ENCODE measurements around the gene SOSTDC1.

The SOSTDC1 gene

DNA sequence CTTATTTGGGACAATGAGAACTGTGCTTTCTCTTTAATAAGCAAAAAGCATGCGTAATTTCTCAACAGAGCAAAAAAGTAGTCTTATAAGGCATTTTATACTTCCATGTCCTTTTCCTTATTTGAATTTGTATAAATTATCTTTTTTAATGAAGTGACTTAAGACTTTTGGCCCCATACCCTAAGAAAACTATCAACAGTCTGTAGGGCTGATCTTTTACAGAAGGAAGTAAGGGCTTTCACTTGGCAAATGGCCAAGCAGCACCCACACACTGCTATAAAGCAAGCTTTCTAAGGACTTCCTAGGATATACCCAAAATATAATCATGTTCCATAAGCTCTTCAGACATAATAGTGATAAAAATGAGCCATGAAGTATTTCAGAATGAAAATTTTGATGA, 47.6 kb downstream of the SOSTDC1 start:
- DNase-seq = no peak

DNA sequence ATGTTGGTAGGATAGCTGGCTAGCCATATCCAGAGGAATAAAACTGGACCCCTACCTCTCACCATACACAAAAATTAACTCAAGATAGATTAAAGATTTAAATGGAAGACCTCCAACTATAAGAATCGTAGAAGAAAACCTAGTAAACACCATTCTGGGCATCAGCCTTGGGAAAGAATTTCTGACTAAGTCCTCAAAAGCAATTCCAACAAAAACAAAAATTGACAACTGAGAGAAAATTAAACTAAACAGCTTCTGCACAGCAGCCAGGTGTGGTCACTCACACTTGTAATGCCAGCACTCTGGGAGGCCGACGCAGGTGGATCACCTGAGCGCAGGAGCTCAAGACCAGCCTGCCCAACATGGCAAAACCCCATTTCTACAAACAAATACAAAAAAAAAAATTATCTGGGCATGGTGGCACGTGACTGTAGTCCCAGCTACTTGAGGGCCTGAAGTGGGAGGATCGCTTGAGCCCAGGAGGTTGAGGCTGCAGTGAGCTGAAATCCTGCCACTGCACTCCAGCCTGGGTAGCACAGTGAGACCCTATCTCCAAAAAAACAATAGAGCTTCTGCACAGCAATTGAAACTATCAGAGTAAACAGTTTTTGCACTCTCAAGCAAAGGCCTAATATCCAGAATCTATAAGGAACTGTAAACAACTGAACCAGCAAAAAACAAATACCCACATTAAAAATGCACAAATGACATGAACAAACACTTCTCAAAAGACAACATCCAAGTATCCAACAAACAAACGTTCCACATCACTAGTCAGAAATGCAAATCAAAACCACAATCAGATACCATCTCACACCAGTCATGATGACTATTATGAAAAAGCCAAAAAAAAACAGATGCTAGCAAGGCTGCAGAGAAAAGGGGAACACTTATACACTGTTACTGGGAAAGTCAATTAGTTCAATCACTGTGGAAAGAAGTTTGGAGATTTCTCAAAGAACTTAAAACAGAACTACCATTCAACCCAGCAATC, 49.0 kb downstream of the SOSTDC1 start:
- no peak for DNase-seq

DNA sequence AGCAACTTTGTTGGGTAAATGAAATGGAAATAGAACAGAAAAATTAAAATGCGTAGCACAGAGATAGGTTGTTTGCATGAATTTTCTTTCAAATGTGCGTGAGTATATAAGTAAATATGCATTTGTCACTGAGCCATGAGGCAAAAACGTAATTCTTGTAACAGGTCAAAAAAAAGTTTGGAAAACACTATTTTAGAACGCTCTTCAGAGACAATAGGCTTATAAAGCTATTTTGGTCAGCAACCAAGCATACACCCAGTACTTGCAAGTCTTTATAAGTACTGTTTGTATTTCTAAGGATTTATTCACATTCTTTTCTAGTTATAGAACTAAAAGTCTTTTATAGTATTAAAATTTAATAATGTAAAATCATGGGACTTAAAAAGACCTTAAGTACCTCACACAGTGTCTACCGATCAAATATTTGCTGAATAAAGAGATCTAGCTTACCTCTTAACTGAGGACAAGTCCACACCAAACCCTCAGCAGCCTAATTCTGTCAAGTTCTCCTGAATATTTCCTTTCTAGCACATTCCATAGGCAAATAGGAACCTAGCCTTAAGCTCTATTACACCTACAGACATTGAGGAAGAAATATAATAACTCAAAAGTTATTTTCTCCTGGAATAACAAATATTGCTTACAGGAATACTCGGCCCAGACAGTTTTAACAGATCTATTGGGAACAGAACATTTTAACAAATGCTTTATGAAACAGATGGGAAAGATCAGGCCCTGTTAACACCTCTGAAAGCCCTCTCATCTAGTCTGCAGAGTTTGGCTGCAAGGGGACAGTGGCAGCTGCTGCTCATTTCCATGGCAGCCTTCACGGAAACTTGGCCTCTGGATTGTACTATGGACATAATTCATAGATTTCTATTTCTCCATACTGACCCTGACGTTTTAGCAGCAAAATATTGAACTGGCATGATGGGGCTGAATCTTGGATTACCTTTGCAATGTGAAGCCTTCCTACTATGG, 53.0 kb downstream of the SOSTDC1 start:
- DNase-seq = no peak

All from stimulated activated CD4-positive, alpha-beta T cell treated with anti-CD3 and anti-CD28 coated beads, Interleukin-15, amount 100 ng/mL, for 24 hours (primary cell).